GM21526 (cell line): ENCODE data around the gene ARFGEF3.

Experiments
- ATAC-seq: cut with Tn5 transposase; IDR thresholded peaks from one replicate; pipeline ENCODE4 v1.9.1; 2021; ENCODE audit warnings: moderate library complexity; ENCODE audit not compliant: unreplicated experiment, low FRiP score

ARFGEF3 gene

DNA sequence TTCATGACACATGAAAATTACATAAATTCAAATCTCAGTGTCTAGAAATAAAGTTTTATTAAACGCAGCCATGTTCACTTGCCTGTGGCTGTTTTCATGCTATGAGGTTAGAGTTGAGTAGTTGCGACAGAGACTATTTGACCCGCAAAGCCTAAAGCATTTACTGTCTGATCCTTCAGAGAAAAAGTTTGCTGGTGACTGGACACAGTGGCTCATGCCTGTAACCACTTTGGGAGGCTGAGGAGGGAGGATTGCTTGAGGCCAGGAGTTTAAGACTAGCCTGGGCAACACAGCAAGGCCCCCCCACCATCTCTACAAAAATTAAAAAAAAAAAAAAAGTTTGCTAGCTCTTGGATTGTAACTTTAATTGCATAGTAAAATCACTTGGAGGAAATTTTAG lies 225.2 kb downstream of the ARFGEF3 start:
- no peak for ATAC-seq

DNA sequence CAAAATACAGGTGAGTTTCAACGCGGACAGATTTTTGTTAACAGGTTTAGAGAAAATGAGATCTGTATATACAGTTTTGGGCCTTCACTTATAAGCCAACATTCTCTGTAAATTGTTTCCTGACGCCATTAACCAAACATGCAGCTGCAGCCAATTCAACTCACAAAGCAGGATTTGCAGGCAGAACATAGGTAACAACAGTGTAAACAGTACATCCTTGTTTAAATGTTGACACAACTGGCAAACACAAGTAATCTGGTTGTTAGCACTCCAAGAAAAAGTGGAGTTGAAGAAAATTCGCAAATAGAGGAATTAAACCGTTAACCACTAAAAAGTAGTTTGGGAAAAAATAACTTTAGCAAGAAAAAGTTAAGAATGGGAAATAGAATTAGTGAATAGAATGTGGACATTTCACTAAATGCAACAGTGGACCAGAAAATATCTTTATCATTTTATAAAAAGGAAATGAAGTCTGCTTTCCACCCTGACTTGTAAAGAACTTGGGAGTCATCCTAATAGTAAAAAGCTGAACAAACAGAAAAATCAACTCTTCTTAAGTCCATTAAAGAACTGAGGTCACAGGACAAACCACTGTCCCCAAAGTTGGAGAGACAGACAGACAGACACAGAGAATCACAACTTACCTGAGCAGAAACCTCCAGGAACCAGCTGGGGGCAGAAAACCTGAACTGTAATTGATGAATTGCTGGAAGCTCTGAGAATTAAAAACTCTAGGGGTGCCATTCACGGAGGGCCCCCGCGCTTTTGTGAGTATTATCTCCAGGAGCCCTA lies 226.0 kb downstream of the ARFGEF3 start:
- no peak for ATAC-seq

DNA sequence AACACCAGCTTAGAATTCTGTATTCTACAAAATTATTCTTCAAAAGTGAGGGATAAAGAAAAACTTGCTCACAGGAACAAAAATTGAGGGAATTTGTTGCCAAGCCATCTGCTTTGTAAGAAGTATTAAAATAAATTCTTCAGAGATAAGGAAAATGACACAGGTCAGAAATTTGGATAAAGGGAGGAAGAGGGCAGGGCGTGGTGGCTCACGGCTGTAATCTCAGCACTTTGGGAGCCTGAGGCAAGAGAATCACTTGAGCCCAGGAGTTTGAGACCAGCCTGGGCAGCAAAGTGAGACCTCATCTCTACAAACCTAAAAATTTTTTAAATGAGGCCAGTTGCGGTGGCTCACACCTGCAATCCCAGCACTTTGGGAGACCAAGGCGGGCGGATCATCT lies 227.8 kb downstream of the ARFGEF3 start:
- ATAC-seq: no peak
